DMS153 treated with DMSO at 0.1 percent for 48 hours (cell line): ENCODE measurements around the gene C22orf31.
A peak's percentile ranks its signal among the peaks of the same experiment; 100 is the strongest.

Source experiments
- DNase-seq: peaks from one replicate; lab custom pipeline; 2025; ENCODE audit not compliant: unreplicated experiment; lab: John Stamatoyannopoulos, UW

C22orf31 gene

GRCh38 chr22:29081517-29082236 lies 20.0 kb upstream of the C22orf31 start:
- DNase-seq, result no peak

GRCh38 chr22:29080106-29080975 lies 18.7 kb upstream of the C22orf31 start:
- no peak for DNase-seq

DNA sequence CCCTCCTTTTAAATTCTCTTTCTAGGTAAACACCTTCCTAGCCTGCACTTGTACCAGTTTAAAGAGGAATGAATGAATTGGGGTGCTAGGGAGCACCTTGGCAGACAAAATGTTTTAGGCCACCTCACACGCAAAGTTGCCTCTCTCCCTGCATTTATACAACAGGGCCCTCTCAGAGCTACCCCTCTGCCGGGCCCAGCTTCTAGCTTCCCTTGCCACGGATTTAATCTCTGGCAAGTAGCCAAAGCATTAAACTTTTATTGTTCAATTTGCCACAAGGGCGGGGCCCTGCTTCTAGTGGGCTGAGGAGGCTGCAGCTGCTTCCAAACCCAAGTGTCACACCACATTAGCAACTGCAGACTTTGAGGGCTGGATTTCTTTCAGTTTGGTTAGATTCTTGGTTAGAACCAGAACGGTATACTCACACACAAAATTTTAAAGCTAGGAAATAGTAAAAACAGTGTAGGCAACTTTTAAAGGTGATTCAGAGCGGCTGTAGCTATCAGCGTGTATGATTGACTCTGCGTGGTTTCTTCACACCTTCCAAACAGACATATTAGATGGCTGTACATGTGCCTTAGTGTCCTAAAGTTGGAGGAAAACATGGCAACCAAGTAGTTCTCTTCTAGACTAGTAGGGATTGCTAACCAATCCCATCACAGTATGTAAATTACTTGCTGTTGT lies 17.7 kb upstream of the C22orf31 start:
- peak; percentile 95 for DNase-seq

GRCh38 chr22:29078869-29079207 lies 17.2 kb upstream of the C22orf31 start:
- no peak for DNase-seq

DNA sequence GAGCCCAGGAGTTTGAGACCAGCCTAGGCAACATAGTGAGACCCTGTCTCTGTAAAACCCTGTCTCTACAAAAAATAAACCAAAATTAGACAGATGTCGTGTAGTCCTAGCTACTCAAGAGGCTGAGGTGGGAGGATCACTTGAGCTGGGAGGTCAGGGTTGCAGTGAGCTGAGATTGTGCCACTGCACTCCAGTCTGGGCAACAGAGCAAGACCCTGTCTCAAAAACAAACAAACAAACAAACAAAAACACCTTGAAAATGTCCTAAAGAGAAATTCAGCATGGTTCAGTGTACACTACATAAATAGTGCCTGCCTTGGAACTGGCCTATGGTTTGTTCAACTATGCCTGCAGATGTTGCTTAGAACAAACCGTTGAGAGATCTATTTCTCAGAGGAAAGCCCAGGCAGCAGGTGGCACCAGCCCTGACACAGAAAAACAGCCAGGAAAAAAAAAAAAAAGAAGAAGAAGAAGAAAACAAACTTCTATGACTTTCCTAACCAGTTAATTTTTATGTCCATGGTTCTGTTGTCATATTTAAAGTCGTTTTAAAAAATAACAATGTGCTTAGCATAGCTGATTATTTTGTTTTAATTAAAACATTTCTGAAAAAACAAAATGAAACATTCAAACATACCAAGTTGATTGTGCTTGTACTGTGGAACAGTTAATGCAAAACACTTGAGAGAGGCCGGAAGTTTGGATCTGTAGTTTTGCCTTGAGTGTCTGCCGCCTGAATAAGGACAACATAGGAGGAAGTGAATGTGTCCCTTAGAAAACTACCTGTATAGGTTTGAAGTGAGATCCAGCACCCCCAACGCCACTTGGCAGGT lies 16.6 kb upstream of the C22orf31 start:
- DNase-seq, result peak; percentile 46

GRCh38 chr22:29074276-29074772 lies 12.7 kb upstream of the C22orf31 start:
- no peak for DNase-seq

- peak; percentile 22 for DNase-seq
Measured at GRCh38 chr22:29073618-29074275, 12.1 kb upstream of the C22orf31 start.

- no peak for DNase-seq
Measured at GRCh38 chr22:29072979-29073617, 11.5 kb upstream of the C22orf31 start, which contains the start of gene KREMEN1. Gene KREMEN1 (plus strand): TSS chr22:29073035. CDS start chr22:29073131, 96 bp downstream.

DNA sequence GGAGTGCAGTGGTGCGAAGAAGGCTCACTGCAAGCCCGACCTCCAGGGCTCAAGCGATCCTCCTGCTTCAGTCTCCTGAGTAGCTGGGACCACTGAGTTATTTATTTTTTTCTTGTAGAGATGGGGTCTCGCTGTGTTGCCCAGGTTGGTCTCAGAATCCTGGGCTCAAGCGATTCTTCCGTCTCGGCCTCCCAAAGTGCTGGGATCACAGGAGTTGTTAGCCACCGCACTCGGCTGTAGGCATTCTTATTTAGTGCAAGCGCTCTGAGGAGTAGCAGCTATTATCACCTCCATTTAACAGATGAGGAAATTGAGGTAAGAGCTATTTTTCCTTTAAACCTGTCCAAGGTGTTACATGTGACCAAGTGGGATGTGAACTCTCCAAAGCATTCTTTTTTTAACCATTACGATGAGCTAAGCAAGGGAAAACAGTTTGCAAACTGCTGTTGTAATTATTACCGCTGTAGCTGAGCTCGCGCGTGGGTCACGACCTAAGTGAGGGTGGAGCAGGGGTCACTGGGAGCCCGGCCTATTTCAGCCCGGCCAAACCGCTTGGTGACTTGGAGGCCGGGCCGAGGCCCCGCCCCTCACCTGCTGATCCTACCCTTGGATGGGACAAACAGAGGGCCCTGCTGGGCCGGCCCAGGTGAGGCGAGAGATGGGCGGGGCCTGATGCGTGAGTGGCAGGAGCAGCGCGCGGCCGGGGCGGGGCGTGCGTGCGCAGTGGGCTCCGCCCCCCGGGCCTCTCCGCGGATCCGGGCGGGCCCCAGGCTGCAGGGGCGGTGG lies 10.8 kb upstream of the C22orf31 start:
- peak; percentile 74 for DNase-seq

DNA sequence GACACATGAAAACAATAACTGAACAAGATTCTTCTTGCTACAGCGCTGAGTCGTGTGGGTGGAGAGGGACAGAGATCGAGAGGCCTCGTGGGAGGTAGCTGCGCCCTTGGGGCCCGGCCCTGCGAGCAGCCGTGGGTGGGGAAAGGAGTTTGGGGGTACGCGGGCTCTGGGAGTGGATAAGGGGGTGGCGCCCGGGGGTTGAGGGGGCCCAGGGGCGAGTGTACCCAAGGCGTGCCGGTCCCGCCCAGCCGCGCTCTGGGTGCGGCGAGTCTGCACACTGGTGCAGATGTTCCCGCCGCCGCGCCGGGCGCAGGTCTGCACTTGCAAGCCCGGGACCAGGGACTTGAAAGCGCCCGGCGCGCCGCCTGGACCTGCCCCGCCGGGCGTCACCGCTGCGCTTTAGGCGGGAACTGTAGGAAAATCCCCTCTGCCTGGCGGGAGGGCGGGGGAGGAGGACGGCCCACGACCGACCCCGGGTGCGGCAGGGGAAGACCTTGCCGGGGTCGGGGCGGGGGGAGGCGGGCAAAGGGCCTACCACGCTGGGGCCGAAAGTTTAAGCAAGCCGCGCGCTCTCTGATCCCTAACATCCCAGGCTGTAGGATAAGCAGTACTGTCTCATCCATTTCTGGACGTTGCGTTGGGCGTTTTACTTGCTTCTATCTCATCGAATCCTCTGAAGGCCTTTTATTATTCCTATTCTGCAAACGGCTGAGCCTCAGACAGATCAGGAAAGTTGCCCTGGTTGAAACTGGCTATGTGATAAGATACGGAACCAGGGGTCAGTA lies 9.8 kb upstream of the C22orf31 start:
- DNase-seq, result peak; percentile 40

- no peak for DNase-seq
Measured at GRCh38 chr22:29070490-29070889, 8.9 kb upstream of the C22orf31 start.

DNA sequence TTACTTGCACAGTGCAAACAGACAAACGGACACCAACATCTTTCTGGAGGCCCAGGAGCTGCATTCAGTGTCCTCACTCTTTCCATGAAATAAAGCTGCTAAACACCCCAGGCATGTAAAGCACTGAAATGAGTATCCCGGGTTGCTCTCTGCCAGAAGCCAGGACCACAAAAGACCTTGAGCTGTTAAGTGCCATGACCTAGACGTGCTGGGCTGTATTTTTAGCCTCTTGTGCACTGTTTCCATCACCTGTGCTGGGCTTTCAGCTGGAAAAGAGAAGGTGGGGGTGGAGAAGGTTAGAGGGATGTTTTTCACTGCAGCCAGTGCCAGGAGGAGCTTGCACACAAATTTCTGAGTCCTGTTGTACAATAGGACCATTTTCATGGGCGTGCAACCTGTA lies 7.8 kb upstream of the C22orf31 start:
- no peak for DNase-seq

GRCh38 chr22:29065468-29066190 lies 4.0 kb upstream of the C22orf31 start:
- DNase-seq, result no peak

DNA sequence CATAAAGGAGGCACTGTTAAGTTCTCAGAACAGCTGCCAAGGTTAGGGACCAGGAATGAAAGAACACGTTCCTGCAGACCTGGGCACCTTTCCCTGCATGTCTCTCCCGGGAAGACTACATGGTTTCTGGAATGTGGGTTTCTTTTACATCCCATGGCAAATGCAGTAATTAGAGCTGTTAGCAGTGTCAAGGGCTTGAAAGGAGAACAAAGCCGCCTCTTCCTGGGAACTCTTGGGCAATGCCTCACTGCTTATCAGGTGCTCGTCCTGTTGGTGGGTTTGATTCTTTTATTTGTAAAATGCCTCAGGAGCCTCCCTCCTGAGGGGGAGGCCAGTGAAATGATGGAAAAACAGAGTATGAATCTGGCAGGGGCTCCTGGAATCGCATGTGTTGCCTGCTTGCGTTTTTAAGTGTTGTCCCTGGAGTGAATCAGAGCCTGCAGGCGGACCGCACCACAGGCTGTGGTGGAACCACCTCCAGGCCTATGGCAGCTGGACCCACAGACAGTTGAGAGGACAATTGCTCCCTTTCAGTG lies 723 bp upstream of the C22orf31 start:
- DNase-seq, result peak; percentile 21

DNA sequence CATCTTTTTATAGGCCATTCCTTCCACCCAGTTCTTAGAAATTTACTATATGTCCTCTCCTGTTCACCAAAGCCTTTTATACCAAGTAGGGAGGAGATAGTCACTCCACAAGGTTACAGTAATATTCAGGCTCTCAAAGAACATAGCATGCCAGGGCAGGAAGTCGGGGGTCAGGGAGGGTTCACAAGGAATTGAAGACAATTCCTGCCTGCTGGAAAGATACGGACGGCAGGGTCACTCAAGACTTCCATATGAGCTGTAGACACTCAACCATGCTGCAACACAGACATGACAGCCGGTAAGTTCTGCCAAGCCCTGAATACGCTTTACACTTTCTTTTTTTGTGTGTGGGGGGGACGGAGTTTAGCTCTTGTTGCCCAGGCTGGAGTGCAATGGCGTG lies 700 bp downstream of the C22orf31 start:
- DNase-seq, result no peak

GRCh38 chr22:29060251-29060869 lies 1.3 kb downstream of the C22orf31 start:
- DNase-seq, result no peak

- no peak for DNase-seq
Measured at GRCh38 chr22:29056472-29056871, 5.2 kb downstream of the C22orf31 start.
